ENCODE data around the gene SMC6. TPM values are rescaled to one million over a fixed set of nuclear protein-coding genes. Genes with fewer than 3 reads are reported as not detected.

SMC6 gene
- polyA plus RNA-seq, 3 donors = 3.8 to 6.1 (median 5.1) TPM

- Mint-ChIP-seq H3K27ac (no peak overlapping the region), H3K9me3 (no peaks in the 10 kb centered on the region), H3K4me3 (no peak overlapping the region), H3K27me3 (ENCODE audit: low read depth in 3 of 3) (peaks cover 0 to 2% (median 0%) of the 10 kb centered on the region in 3 donors), H3K4me1 (no peaks in the 10 kb centered on the region), H3K36me3 (peaks cover 41 to 46% of the 10 kb centered on the region in 2 donors)
- Histone ChIP-seq H3K9ac (ENCODE audit: insufficient read depth, low read length, poor library complexity, severe bottlenecking) (no peak overlapping the region), H3K27me3 (ENCODE audit: control insufficient read depth in 2 of 2, insufficient read depth in 2 of 2, low read length in 2 of 2) (no peaks in the 10 kb centered on the region), H3K9me3 (replicated peaks in 1 of 2; ENCODE audit: control insufficient read depth in 1 of 2, insufficient read depth in 1 of 2, low read length in 2 of 2) (no peaks in the 10 kb centered on the region), H2AFZ (ENCODE audit: insufficient read depth, low read depth, low read length, poor library complexity, severe bottlenecking) (no peak overlapping the region), H3K27ac (ENCODE audit: low read depth in 1 of 2, low read length in 2 of 2) (no peak overlapping the region), H3K79me2 (ENCODE audit: insufficient read depth, low read length) (no peaks in the 10 kb centered on the region), H4K20me1 (ENCODE audit: insufficient read depth, low read length) (no peaks in the 10 kb centered on the region), H3K36me3 (replicated peaks in 1 of 2; ENCODE audit: control insufficient read depth in 1 of 2, insufficient read depth in 2 of 2, low read length in 2 of 2) (peaks cover 35 to 57% of the 10 kb centered on the region in 2 donors), H3K4me3 (replicated peaks in 1 of 3; ENCODE audit: low read depth in 2 of 3, low read length in 3 of 3) (no peak overlapping the region), H3K4me2 (replicated peaks; ENCODE audit: extremely low read depth, low read length, poor library complexity, severe bottlenecking) (no peak overlapping the region), H3K4me1 (ENCODE audit: control insufficient read depth in 1 of 2, insufficient read depth in 2 of 2, low read length in 2 of 2) (no peaks in the 10 kb centered on the region)
- TF ChIP-seq, protein P1, sequence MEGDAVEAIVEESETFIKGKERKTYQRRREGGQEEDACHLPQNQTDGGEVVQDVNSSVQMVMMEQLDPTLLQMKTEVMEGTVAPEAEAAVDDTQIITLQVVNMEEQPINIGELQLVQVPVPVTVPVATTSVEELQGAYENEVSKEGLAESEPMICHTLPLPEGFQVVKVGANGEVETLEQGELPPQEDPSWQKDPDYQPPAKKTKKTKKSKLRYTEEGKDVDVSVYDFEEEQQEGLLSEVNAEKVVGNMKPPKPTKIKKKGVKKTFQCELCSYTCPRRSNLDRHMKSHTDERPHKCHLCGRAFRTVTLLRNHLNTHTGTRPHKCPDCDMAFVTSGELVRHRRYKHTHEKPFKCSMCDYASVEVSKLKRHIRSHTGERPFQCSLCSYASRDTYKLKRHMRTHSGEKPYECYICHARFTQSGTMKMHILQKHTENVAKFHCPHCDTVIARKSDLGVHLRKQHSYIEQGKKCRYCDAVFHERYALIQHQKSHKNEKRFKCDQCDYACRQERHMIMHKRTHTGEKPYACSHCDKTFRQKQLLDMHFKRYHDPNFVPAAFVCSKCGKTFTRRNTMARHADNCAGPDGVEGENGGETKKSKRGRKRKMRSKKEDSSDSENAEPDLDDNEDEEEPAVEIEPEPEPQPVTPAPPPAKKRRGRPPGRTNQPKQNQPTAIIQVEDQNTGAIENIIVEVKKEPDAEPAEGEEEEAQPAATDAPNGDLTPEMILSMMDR (IDR thresholded peaks at IDR 0.05) = no peak
- DNase-seq = no peak
- WGBS (ENCODE audit: insufficient coverage) = no CpG with 5 or more reads among the region's 7 CpGs
- intact Hi-C loops (cut with micrococcal nuclease) = loop anchor here in 1 of 2 donors (10.0 kb wide), 1 partner anchor 898 kb away; no protein-coding TSS in a partner anchor
Observed at GRCh38 chr2:17672583-17673317, 80.9 kb downstream of the SMC6 start.

DNA sequence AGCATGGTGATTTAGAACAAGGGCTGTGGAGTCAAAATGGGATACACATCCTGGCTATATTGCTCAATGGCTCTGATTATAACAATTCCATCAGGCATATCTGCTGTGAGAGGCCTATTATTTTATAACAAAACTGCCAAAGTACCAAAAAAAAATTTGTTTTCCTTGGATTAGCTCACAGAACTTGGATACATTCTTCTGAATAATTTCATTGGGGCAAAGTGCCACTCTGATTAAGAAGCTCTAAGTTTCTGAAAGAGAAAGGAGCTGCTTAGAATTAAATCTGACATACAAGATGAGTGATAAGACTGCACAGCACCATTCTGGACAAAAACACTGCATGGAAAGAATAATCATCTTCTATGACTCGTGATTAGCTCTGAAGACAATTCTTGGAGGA, 85.7 kb downstream of the SMC6 start:
- TF ChIP-seq, protein P1 (IDR thresholded peaks at IDR 0.05) = no peak
- Histone ChIP-seq H3K9ac (ENCODE audit: insufficient read depth, low read length, poor library complexity, severe bottlenecking) (no peak overlapping the region), H3K4me1 (ENCODE audit: control insufficient read depth in 1 of 2, insufficient read depth in 2 of 2, low read length in 2 of 2) (no peaks in the 10 kb centered on the region), H3K36me3 (replicated peaks in 1 of 2; ENCODE audit: control insufficient read depth in 1 of 2, insufficient read depth in 2 of 2, low read length in 2 of 2) (peaks cover 48 to 73% of the 10 kb centered on the region in 2 donors), H2AFZ (ENCODE audit: insufficient read depth, low read depth, low read length, poor library complexity, severe bottlenecking) (no peak overlapping the region), H3K9me3 (replicated peaks in 1 of 2; ENCODE audit: control insufficient read depth in 1 of 2, insufficient read depth in 1 of 2, low read length in 2 of 2) (no peaks in the 10 kb centered on the region), H3K4me2 (replicated peaks; ENCODE audit: extremely low read depth, low read length, poor library complexity, severe bottlenecking) (no peak overlapping the region), H3K4me3 (replicated peaks in 1 of 3; ENCODE audit: low read depth in 2 of 3, low read length in 3 of 3) (no peak overlapping the region), H4K20me1 (ENCODE audit: insufficient read depth, low read length) (no peaks in the 10 kb centered on the region), H3K27me3 (ENCODE audit: control insufficient read depth in 2 of 2, insufficient read depth in 2 of 2, low read length in 2 of 2) (no peaks in the 10 kb centered on the region), H3K27ac (ENCODE audit: low read depth in 1 of 2, low read length in 2 of 2) (no peak overlapping the region), H3K79me2 (ENCODE audit: insufficient read depth, low read length) (no peaks in the 10 kb centered on the region)
- DNase-seq = no peak
- H3K36me3 Mint-ChIP-seq = peaks cover 49% of the 10 kb centered on the region in 2 donors
- H3K4me1 Mint-ChIP-seq = no peaks in the 10 kb centered on the region
- H3K4me3 Mint-ChIP-seq = no peak overlapping the region
- no peaks in the 10 kb centered on the region for H3K9me3 Mint-ChIP-seq
- H3K27ac Mint-ChIP-seq = no peak overlapping the region
- H3K27me3 Mint-ChIP-seq (ENCODE audit: low read depth in 3 of 3) = no peaks in the 10 kb centered on the region
- intact Hi-C loops (cut with micrococcal nuclease) = no loop called here
- WGBS (ENCODE audit: insufficient coverage) = no CpG with 5 or more reads among the region's 1 CpG

Data from CD14-positive monocyte (primary cell).